SK-N-SH (cell line): Measurements from ENCODE around the gene OR2T2. TPM values are rescaled to one million over a fixed set of nuclear protein-coding genes. Genes with fewer than 3 reads are reported as not detected.
"Not testable (repeated sequence)": the region's sequence is repeated elsewhere in the genome, so short reads cannot be mapped to it uniquely, and the experiment has no call there.

Source experiments
- CTCF ChIA-PET: fragments of 300-600, 350-600 bp; formaldehyde crosslinking; extraction: SDS; loops from one replicate; lab custom pipeline; 2021; lab: Yijun Ruan, JAX
- POLR2A ChIA-PET: fragments of 350-600 bp; sonication (Branson Sonifier 250); formaldehyde crosslinking; extraction: SDS; loops from one replicate; lab custom pipeline; 2020; ENCODE audit warnings: antibody characterized with exemption, inconsistent platforms; lab: Yijun Ruan, JAX
- DNase-seq: peaks from one replicate; pipeline ENCODE4 v3.0.0; 2012
- H2AFZ ChIP-seq: fragments of 200-600 bp; sonication (generic); 2 replicates; pipeline ENCODE4 v1.8.1; 2016; ENCODE audit warnings: antibody characterized with exemption, mild to moderate bottlenecking, low read depth
- H3F3A ChIP-seq: fragments of 200-600 bp; sonication (generic); replicated peaks from 2 replicates; pipeline ENCODE3; 2016; ENCODE audit warnings: antibody characterized with exemption, mild to moderate bottlenecking; ENCODE audit not compliant: insufficient read depth
- H3K27ac ChIP-seq, 2 experiments: fragments of 200-500 bp in 1 of 2; fragments of 200-600 bp in 1 of 2; sonication (Bioruptor generic) in 1 of 2; sonication (generic), shearing (Covaris generic) in 1 of 2; 2 replicates each; pipeline versions ENCODE4 v1.5.1 to v1.6.1; 2014 to 2016; ENCODE audit warnings: low read depth in 2 of 2, inconsistent platforms in 1 of 2, low read length in 1 of 2, mild to moderate bottlenecking in 1 of 2, mixed read lengths in 1 of 2
- H3K27me3 ChIP-seq: fragments of 200-600 bp; sonication (generic), shearing (Covaris generic); 2 replicates; pipeline ENCODE4 v1.6.1; 2016; ENCODE audit warnings: mixed run types; ENCODE audit not compliant: insufficient read depth
- H3K36me3 ChIP-seq, 2 experiments: fragments of 200-500 bp in 1 of 2; fragments of 200-600 bp in 1 of 2; sonication (Bioruptor generic) in 1 of 2; sonication (generic) in 1 of 2; replicated peaks in 1 of 2; 2 replicates each; pipeline versions ENCODE3 to v1.5.1; 2014 to 2016; ENCODE audit warnings: low read length in 1 of 2, mild to moderate bottlenecking in 1 of 2; ENCODE audit not compliant: insufficient read depth in 2 of 2, control insufficient read depth in 1 of 2
- H3K4me1 ChIP-seq, 2 experiments: fragments of 200-500 bp in 1 of 2; fragments of 200-600 bp in 1 of 2; sonication (Bioruptor generic) in 1 of 2; sonication (generic), shearing (Covaris generic) in 1 of 2; 2 replicates each; pipeline versions ENCODE4 v1.5.1 to v1.6.1; 2014 to 2016; ENCODE audit warnings: low read depth in 1 of 2, low read length in 1 of 2, mixed run types in 1 of 2; ENCODE audit not compliant: insufficient read depth in 2 of 2, control insufficient read depth in 1 of 2
- H3K4me2 ChIP-seq: fragments of 200-600 bp; sonication (generic), shearing (Covaris generic); 2 replicates; pipeline ENCODE4 v1.6.1; 2017; ENCODE audit warnings: mixed run types
- H3K4me3 ChIP-seq, 2 experiments: fragments of 200-500 bp in 1 of 2; fragments of 200-600 bp in 1 of 2; sonication (Bioruptor generic) in 1 of 2; sonication (generic), shearing (Covaris generic) in 1 of 2; 2 replicates each; pipeline versions ENCODE4 v1.5.1 to v1.8.1; 2014 to 2016; ENCODE audit warnings: low read depth in 2 of 2, inconsistent platforms in 1 of 2, low read length in 1 of 2, mild to moderate bottlenecking in 1 of 2, mixed read lengths in 1 of 2, moderate library complexity in 1 of 2
- H3K79me2 ChIP-seq: fragments of 200-600 bp; sonication (generic); 2 replicates; pipeline ENCODE4 v1.8.1; 2017; ENCODE audit warnings: mild to moderate bottlenecking; ENCODE audit not compliant: insufficient read depth
- H3K9ac ChIP-seq: fragments of 200-600 bp; sonication (generic); 2 replicates; pipeline ENCODE4 v1.6.1; 2017; ENCODE audit warnings: mixed run types
- H3K9me2 ChIP-seq: fragments of 200-600 bp; sonication (generic); 2 replicates; pipeline ENCODE4 v1.6.1; 2017; ENCODE audit warnings: mixed run types
- H3K9me3 ChIP-seq: fragments of 200-600 bp; sonication (generic); 2 replicates; pipeline ENCODE4 v1.6.1; 2017; ENCODE audit warnings: mixed run types, mild to moderate bottlenecking, moderate library complexity
- H4K20me1 ChIP-seq: fragments of 200-600 bp; sonication (generic); 2 replicates; pipeline ENCODE4 v1.6.1; 2017; ENCODE audit warnings: mild to moderate bottlenecking, mixed run types; ENCODE audit not compliant: insufficient read depth
- WGBS: methylation state at CpG from one replicate; pipeline ENCODE4 v1.1.6; 2017; ENCODE audit warnings: low lambda C conversion rate; 5-methylcytosine and 5-hydroxymethylcytosine counted together
- polyA plus RNA-seq, 3 experiments: library from polyadenylated mRNA; depleted of rRNA; stranded (reverse); fragments of >200 nt; gene quantifications; 2 replicates each; pipeline ENCODE4 v1.2.3, GENCODE V29; 2012

The OR2T2 gene
- polyA plus RNA-seq, 1 of the 3 experiments (the other 2 are of a cell fraction): not detected

DNA sequence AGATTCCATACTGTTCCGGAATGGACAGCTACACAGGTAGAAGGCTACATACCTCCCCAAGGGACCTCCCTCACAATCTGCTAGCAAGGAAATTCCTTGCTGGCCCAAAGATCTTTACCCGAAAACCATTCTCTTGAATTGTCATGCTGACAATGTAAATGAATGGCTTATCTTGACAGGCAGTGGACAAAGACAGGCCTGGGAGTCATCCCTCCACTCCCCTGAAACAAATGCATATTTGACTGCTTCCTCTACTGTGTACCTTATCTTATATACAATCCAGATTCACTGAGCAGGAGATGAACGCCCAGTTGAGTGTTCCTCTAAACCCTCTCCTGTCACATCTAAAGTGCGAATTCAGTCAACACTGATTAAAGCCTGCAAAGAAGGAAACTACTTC, 834 bp upstream of the OR2T2 start:
- H3K9me2 ChIP-seq, H3K4me1 ChIP-seq, H3K9ac ChIP-seq, H3K4me3 ChIP-seq, H4K20me1 ChIP-seq, H3K27me3 ChIP-seq, H3K9me3 ChIP-seq, DNase-seq, H2AFZ ChIP-seq, H3K4me2 ChIP-seq, H3K79me2 ChIP-seq, H3F3A ChIP-seq, CTCF ChIA-PET, H3K36me3 ChIP-seq, POLR2A ChIA-PET, H3K27ac ChIP-seq: not testable (repeated sequence)
- 1% methylated on average over 4 of the region's 4 CpGs for WGBS

- H3K36me3 ChIP-seq, H3K79me2 ChIP-seq, H3K27me3 ChIP-seq, H3F3A ChIP-seq, H2AFZ ChIP-seq, CTCF ChIA-PET, H3K4me1 ChIP-seq, H3K4me3 ChIP-seq, H4K20me1 ChIP-seq, POLR2A ChIA-PET, DNase-seq, H3K9me2 ChIP-seq, H3K9me3 ChIP-seq, H3K9ac ChIP-seq, H3K27ac ChIP-seq, H3K4me2 ChIP-seq: not testable (repeated sequence)
- WGBS: no CpG with 5 or more reads among the region's 4 CpGs
Measured at GRCh38 chr1:248448409-248449074, 3.1 kb downstream of the OR2T2 start.

DNA sequence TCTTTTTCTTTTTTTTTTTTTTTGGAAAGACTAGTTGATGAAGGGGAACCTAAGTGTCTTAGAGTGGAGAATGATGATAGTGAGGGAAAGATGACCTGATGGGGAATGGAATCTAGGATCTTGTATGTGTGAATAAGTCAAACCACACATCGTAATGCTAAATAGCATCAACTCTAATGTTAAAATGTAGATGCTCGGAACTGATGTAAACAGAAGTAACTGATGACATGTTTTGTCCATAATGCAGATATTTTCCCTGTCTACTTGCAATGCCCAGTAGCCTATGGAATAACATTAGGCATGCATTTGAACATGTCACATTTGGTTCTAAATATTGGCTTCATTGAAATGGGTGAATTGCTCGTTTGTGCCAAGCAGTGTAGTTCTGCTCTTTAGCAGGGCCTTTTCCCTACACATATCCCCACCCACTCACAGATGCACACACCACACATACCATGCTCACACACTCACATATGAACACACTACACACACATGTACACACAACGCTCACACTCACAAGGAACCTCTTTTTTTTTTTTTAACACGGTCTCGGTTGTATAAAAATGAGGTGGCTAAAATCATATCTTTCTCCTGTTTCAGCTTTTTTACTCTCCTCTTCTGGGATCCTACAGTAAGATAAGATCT, 4.5 kb downstream of the OR2T2 start:
- H3F3A ChIP-seq, H3K9me2 ChIP-seq, POLR2A ChIA-PET, H3K4me2 ChIP-seq, H3K9ac ChIP-seq, H3K27ac ChIP-seq, H3K79me2 ChIP-seq, H2AFZ ChIP-seq, H3K27me3 ChIP-seq, H3K9me3 ChIP-seq, DNase-seq, H3K4me3 ChIP-seq, H3K4me1 ChIP-seq, CTCF ChIA-PET, H4K20me1 ChIP-seq, H3K36me3 ChIP-seq: not testable (repeated sequence)
- 5% methylated on average over 5 of the region's 6 CpGs for WGBS

DNA sequence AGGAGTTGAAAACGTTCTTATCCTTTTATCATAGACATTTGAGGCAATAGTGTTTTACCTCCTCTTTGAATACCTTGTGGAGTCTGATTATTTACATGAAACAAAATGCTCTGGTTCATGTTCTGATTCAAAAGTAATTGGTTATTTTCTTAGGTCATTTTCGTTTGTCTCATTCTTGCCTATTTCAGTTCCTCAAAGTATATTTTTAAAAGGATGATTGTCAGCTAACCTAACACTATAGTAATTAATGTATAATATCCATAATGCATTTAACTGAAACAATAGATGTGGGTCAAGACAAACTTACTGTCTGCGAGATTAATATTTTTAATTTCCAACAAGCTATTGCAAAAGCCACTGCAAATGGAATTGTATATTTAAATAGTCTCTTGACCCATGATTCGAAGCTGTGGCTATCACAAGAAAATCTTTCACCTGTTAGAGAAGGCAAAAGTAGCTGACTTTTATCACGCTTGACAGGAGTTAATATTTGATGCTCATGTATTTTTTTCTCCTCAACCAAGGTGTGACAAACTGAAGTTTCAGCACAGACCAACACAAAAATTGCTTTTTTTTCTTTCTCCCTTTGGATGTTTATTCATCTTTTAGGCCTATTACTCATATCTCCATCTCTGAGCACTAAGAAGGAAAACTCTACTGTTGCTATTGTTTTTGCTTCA, 5.2 kb downstream of the OR2T2 start:
- H3K9me3 ChIP-seq, H3K79me2 ChIP-seq, H3K9ac ChIP-seq, H3K27ac ChIP-seq, H3K27me3 ChIP-seq, H4K20me1 ChIP-seq, H3K4me1 ChIP-seq, H3K4me2 ChIP-seq, POLR2A ChIA-PET, H3K4me3 ChIP-seq, CTCF ChIA-PET, DNase-seq, H2AFZ ChIP-seq, H3K36me3 ChIP-seq, H3K9me2 ChIP-seq, H3F3A ChIP-seq: not testable (repeated sequence)
- WGBS: 3% methylated on average over 2 of the region's 5 CpGs

- H3K9ac ChIP-seq, H2AFZ ChIP-seq, H3K27me3 ChIP-seq, POLR2A ChIA-PET, H3K9me2 ChIP-seq, H3F3A ChIP-seq, H3K4me2 ChIP-seq, H3K27ac ChIP-seq, H4K20me1 ChIP-seq, H3K9me3 ChIP-seq, CTCF ChIA-PET, H3K36me3 ChIP-seq, H3K4me1 ChIP-seq, DNase-seq, H3K4me3 ChIP-seq, H3K79me2 ChIP-seq: not testable (repeated sequence)
- WGBS: 39% methylated on average over 6 of the region's 7 CpGs
Measured at GRCh38 chr1:248453619-248454018, 8.2 kb downstream of the OR2T2 start.

DNA sequence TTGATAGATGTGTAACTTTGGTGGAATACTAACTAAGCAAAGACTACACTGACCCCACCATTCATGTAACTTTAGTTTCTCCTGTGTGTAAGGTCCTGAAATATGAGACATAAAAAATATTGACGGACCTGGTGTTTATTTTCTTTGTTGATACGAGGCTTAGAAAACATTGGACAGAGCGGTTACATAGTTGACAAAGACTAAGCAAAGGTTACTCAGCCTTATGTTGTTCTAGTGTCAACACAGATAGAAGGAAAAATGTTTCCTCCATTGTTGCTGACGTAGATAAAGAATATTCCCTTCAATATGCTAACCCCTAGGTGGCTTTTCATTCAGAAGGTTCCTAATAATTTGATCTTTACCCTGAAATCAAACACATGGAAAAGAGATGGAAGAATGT, 9.6 kb downstream of the OR2T2 start:
- CTCF ChIA-PET, POLR2A ChIA-PET, H3K9me3 ChIP-seq: not testable (repeated sequence)

More for the DNA sequence above, 9.6 kb downstream of the OR2T2 start:
- H3K27me3 ChIP-seq, H2AFZ ChIP-seq, H3K4me3 ChIP-seq, H4K20me1 ChIP-seq, DNase-seq, H3K9ac ChIP-seq, H3K4me2 ChIP-seq, H3K36me3 ChIP-seq, H3K79me2 ChIP-seq, H3F3A ChIP-seq, H3K9me2 ChIP-seq, H3K27ac ChIP-seq, H3K4me1 ChIP-seq: not testable (repeated sequence)
- 0% methylated on average over 2 of the region's 4 CpGs for WGBS
